Skeletal muscle satellite cell (primary cell): ENCODE measurements around the gene IKZF2.
"Not testable (repeated sequence)": the region's sequence is repeated elsewhere in the genome, so short reads cannot be mapped to it uniquely, and the experiment has no call there.

ENCODE experiments used
- H3K27me3 ChIP-seq: 2 replicates; pipeline ENCODE4 v1.7.0; 2013; ENCODE audit warnings: low read length; ENCODE audit not compliant: control insufficient read depth, insufficient read depth
- H3K36me3 ChIP-seq: 2 replicates; pipeline ENCODE4 v1.7.0; 2013; ENCODE audit warnings: mild to moderate bottlenecking, control low read depth, low read length; ENCODE audit not compliant: insufficient read depth
- H3K4me1 ChIP-seq: 2 replicates; pipeline ENCODE4 v1.7.0; 2013; ENCODE audit warnings: low read length; ENCODE audit not compliant: control insufficient read depth, insufficient read depth
- H3K4me2 ChIP-seq: 2 replicates; pipeline ENCODE4 v1.7.0; 2013; ENCODE audit warnings: mild to moderate bottlenecking, low read length
- H3K4me3 ChIP-seq: 2 replicates; pipeline ENCODE4 v1.7.0; 2013; ENCODE audit warnings: low read length
- H3K9ac ChIP-seq: 2 replicates; pipeline ENCODE4 v1.7.0; 2013; ENCODE audit warnings: mild to moderate bottlenecking, low read depth, low read length, moderate library complexity
- H3K9me3 ChIP-seq: replicated peaks from 2 replicates; pipeline ENCODE4 v1.7.0; 2013; ENCODE audit warnings: mild to moderate bottlenecking, control low read depth, low read length

IKZF2 gene

DNA sequence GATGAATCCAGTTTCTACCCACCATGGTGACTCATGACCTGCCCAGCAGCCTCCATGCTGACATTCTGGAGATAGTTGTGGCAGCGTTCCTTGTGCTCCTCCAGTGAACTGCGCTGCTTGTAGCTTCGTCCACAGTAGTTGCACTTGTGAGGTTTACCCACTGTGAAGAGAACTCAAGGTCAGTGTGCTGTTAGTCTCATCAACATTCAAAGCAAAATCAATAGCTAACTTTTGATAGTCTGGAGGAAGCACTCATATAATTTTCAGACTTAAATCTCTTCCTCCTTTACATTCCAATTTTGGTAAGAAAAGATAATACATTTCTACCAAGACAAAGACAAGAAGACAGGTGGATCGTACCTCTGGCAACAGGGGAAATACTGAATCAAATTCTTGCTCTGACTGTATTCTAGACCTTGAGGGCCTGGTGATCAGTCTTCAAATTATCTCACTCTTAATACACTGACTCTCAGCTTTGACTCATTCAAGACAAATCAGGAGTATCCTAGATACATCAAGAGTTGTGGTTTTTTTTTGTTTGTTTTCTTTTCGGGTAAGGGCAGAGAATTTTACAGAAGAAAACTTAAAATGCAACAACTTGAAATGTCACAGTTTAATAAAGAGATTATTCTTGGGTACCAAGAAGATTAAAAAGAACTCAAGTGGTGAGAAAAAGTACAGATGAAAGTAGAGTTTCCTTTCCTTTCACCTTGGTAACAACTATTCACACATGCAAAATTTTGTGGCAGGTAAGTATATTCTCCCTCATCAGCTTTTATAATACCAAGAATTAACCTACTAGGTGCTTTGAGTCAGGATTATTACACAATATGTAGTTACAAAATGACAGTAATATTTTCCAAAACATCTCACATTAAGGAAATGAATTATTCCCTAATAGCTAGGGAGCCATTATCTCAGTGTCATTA lies 129.2 kb downstream of the IKZF2 start:
- H3K4me3 ChIP-seq, result peak overlapping the region; percentile 39
- H3K9ac ChIP-seq, result no peak overlapping the region
- no peaks in the 10 kb centered on the region for H3K9me3 ChIP-seq
- H3K36me3 ChIP-seq, result peaks cover 6% of the 10 kb centered on the region
- H3K4me2 ChIP-seq, result peak overlapping the region; percentile 57
- peaks cover 22% of the 10 kb centered on the region for H3K4me1 ChIP-seq
- no peaks in the 10 kb centered on the region for H3K27me3 ChIP-seq

DNA sequence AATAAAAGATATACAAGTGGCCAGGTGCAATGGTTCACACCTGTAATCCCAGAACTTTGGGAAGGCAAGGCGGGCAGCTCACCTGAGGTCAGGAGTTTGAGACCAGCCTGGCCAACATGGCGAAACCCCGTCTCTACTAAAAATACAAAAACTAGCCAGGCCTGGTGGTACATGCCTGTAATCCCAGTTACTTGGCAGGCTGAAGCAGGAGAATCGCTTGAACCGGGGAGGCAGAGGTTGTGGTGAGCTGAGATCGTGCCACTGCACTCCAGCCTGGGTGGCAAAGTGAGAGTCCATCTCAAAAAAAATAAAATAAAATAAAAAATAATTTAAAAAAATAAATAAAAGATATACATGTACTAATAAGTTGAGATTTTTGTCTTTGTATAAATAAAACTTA lies 130.5 kb downstream of the IKZF2 start:
- not testable (repeated sequence) for H3K9ac ChIP-seq, H3K4me3 ChIP-seq, H3K27me3 ChIP-seq, H3K9me3 ChIP-seq, H3K4me2 ChIP-seq, H3K36me3 ChIP-seq
- H3K4me1 ChIP-seq, result peaks cover 24% of the 10 kb centered on the region

DNA sequence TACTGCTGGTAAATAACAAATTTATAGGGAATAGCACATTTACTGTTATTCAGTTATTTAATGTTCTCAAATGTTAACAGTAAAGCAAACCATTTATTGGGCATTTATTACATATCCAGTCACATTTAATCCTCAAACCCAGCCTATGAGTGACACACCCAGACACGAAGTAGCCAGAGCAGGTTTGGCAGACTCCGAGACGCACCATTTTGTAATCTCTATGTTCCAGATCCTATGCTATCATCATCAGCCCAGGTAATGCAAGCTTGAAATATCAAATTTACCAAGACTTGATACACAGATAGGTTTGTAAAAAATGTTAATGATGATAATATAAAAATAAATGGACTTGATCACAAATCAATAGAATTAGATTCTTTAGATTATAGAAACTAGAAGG lies 131.1 kb downstream of the IKZF2 start:
- Histone ChIP-seq H3K9ac (no peak overlapping the region), H3K4me3 (no peak overlapping the region), H3K4me2 (no peak overlapping the region), H3K27me3 (no peaks in the 10 kb centered on the region), H3K36me3 (peaks cover 6% of the 10 kb centered on the region), H3K4me1 (peaks cover 24% of the 10 kb centered on the region), H3K9me3 (no peaks in the 10 kb centered on the region)

DNA sequence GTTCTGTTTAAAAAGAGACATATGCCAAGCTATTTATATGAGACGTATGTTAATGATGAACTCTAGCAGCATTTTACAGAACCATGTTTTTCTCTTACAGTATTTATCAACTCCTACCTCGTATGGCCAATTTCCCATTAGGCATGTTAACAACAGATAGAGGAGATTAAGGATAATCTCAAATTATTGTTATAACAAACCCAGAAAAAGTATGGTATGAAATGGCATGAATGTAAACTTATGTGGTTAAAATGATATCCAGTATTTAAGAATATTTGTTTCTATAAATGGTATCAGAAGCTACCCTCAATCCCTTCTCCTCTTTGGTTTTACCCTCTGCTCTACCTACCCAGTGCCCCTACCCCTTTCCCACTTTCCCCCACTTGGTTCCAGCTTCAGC lies 132.0 kb downstream of the IKZF2 start:
- Histone ChIP-seq H3K4me2 (no peak overlapping the region), H3K9ac (no peak overlapping the region), H3K27me3 (no peaks in the 10 kb centered on the region), H3K36me3 (peaks cover 6% of the 10 kb centered on the region), H3K4me3 (no peak overlapping the region), H3K4me1 (peaks cover 24% of the 10 kb centered on the region), H3K9me3 (no peaks in the 10 kb centered on the region)

DNA sequence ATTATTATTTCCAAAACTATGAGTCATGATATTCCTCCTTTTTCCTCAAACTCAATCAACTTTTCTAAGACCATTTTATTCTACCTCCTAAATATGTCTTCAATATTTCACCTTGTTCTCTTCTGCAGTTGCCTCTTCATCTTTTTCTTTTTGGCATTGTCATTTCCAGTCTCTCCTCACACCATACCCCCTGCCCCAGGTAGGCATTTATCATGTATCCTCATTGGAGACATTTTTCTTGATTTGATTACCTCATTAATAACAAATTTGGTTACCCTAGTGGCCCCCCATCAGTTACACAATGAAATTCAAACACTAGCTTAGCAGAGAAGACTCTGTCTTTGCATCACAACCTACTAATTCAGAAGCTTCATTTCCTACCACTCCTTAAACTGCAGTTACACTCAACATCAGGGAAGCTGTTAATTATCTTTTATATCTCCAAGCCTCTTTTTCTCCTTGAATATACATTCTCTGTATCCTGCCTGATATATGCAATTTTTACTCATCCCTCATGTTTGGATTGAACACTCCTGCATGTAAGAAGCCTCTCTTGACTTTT lies 133.0 kb downstream of the IKZF2 start:
- no peaks in the 10 kb centered on the region for H3K9me3 ChIP-seq
- peaks cover 6% of the 10 kb centered on the region for H3K36me3 ChIP-seq
- H3K27me3 ChIP-seq, result no peaks in the 10 kb centered on the region
- no peak overlapping the region for H3K4me3 ChIP-seq
- no peak overlapping the region for H3K4me2 ChIP-seq
- no peak overlapping the region for H3K9ac ChIP-seq
- H3K4me1 ChIP-seq, result peaks cover 24% of the 10 kb centered on the region

DNA sequence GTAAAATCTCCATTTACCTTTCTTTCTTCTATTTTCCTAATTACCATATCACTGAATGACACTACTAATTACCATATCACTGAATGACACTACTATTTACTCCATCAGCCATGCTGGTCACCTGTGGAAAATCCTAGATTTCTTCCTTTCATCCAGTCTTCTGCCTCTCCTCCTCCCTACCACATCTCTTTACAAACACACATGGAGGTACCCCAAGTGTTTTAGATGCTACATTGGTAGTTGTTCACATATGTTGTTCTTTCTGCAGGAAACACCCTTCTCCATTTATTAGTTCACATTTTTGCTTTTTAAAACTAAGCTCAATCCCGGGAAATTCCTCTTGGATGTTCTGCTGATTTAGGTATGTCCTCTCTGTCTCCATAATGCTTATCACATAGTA lies 134.0 kb downstream of the IKZF2 start:
- Histone ChIP-seq H3K9ac (no peak overlapping the region), H3K4me3 (no peak overlapping the region), H3K27me3 (no peaks in the 10 kb centered on the region), H3K9me3 (no peaks in the 10 kb centered on the region), H3K4me1 (peaks cover 15% of the 10 kb centered on the region), H3K4me2 (no peak overlapping the region), H3K36me3 (peaks cover 6% of the 10 kb centered on the region)

DNA sequence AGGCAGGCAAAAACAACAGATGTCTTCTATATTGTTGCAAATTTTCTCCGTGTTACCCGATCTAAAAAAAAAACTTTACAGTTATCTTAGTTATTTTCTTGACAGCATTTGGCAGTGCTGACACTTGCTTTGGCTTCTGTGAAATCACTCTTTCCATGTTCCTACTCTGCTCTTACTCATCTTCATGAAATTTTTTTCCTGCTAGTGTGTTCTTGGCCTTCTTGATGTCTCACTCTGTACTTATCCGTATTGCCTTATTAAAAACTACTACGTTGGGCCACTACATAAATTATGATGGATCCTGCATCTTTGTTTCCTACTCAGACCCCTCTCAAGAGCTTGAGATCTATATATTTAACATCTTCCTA lies 134.4 kb downstream of the IKZF2 start:
- H3K4me2 ChIP-seq, result no peak overlapping the region
- H3K9me3 ChIP-seq, result no peaks in the 10 kb centered on the region
- H3K27me3 ChIP-seq, result no peaks in the 10 kb centered on the region
- no peak overlapping the region for H3K9ac ChIP-seq
- H3K4me1 ChIP-seq, result peaks cover 11% of the 10 kb centered on the region
- H3K36me3 ChIP-seq, result peaks cover 6% of the 10 kb centered on the region
- H3K4me3 ChIP-seq, result no peak overlapping the region

DNA sequence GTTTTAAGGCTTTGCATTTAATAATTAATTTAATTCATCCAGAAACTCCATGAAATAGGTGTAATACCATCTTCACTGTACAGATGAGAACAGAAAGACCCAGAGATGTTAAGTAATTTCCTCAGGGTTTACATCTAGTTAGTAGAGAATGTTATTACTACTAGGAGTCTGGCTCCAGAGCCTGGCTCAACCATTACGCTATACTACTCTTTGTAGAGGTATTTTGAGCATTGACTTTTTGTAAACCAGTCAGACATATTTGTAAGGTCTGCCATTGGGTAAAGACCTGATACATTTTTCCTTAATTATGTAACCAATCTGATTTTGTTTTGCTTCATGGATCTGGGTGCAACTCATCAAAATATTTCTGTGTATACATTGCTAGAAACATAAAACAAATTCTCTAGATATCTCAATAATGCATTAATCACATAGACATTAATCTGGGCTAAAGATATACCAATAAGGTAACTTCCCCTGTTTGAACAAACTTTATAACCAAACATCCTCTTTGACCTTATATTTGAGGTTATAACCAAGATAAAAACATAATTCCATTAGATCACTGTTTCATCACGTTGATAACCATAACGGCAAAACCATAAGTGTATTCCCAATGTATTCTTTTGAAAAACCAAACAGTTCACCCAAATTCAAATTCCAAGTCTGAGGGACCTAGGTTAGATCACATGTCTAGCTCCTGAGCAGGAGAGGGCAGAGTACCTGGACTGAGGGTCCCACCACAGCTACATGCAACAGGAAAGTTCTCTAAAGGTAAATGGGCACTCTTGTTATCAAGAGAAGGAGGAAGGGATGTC lies 135.0 kb downstream of the IKZF2 start:
- H3K4me3 ChIP-seq, result no peak overlapping the region
- H3K27me3 ChIP-seq, result no peaks in the 10 kb centered on the region
- no peak overlapping the region for H3K4me2 ChIP-seq
- no peak overlapping the region for H3K9ac ChIP-seq
- H3K4me1 ChIP-seq, result peaks cover 5% of the 10 kb centered on the region
- H3K36me3 ChIP-seq, result peaks cover 10% of the 10 kb centered on the region
- H3K9me3 ChIP-seq, result no peaks in the 10 kb centered on the region

DNA sequence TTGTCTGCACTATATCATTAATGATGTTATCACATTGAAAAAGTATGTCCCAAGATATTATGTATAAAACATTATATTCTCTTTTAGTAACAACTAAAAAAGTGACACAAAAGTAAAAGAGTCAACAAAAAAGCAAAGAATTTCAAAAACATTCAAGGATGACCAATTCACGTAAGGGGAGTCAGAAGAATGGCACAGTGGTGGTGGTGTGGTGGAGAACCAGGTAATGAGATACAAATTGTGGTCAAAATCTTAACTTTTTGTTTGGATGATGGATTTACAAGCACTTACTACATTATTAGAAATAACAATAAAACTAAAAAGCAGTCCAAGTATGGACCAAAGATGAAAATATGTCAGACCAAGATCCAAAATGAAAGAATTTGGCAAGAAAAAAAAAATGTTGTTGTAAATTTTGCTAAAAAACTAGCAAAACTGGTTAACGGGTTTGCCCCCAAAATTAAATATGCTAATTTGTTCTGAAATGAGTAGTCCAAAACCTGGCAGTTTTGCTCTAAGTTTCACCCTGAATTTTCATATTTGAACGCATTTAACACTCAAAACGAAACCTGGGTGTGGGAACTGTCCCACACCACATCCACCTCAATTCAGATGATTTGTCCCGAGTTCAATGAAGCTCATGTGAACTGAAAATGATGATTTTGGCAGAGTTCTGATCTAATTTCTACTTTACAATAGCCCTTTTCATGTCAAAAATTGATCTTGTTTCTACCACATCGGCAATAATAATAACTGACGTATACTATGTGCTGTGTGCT lies 135.8 kb downstream of the IKZF2 start:
- Histone ChIP-seq H3K4me2 (no peak overlapping the region), H3K9ac (no peak overlapping the region)

DNA sequence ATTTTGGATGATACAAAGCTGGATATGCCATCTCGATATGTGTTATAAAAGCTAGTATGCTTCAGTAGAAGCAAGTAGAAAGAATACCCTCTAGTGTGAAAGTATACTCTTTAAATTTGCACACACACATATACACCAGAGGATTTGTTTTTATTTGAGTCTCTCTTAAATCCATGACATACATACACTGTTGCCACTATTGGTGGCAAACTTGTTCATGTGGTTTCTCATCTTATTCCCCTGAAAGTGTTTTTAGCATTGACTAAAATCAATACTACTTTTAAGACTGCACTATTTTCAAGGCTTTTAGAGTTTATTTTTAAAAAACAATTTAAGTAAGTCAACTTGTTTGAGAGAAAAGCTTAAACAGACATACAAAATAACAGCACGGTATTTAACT lies 137.4 kb downstream of the IKZF2 start:
- Histone ChIP-seq H3K27me3 (no peaks in the 10 kb centered on the region), H3K9me3 (no peaks in the 10 kb centered on the region), H3K9ac (no peak overlapping the region), H3K4me1 (peaks cover 5% of the 10 kb centered on the region), H3K4me3 (no peak overlapping the region), H3K4me2 (no peak overlapping the region), H3K36me3 (peaks cover 21% of the 10 kb centered on the region)

More for the DNA sequence above, 135.8 kb downstream of the IKZF2 start:
- H3K27me3 ChIP-seq, result no peaks in the 10 kb centered on the region
- peaks cover 5% of the 10 kb centered on the region for H3K4me1 ChIP-seq
- H3K36me3 ChIP-seq, result peaks cover 16% of the 10 kb centered on the region
- H3K9me3 ChIP-seq, result no peaks in the 10 kb centered on the region
- H3K4me3 ChIP-seq, result no peak overlapping the region

DNA sequence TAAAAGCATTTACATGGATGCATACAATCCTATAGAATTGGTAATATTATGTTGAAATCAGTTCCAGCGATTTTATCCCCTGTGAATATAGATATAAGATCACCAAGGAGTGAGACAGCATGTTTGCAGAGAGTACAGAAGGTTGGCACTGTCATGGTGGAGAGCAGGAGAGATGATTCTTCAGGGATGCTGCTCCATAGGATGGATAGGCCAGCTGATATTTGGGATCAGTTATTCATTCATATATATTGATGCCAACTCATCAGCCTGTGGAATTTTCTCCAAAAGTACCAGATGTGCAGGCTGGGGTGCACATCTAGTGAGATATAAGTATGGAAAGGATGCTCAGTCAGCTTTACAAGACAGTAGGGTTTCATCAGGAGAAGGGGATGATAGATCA lies 139.9 kb downstream of the IKZF2 start:
- peaks cover 33% of the 10 kb centered on the region for H3K36me3 ChIP-seq
- H3K4me1 ChIP-seq, result no peaks in the 10 kb centered on the region
- no peak overlapping the region for H3K9ac ChIP-seq
- H3K4me3 ChIP-seq, result no peak overlapping the region
- H3K4me2 ChIP-seq, result no peak overlapping the region
- H3K9me3 ChIP-seq, result no peaks in the 10 kb centered on the region
- no peaks in the 10 kb centered on the region for H3K27me3 ChIP-seq
